Nephron progenitor cell (in vitro differentiated cells): ENCODE results near the gene SYPL1.

Experiments
- DNase-seq: peaks from one replicate; pipeline ENCODE4 v3.0.0; 2021
- H3K27ac Mint-ChIP-seq: 2 replicates; pipeline ENCODE4 v1.8.0; 2021; ENCODE audit warnings: mild to moderate bottlenecking, moderate library complexity, mixed read lengths
- H3K27me3 Mint-ChIP-seq: 2 replicates; pipeline ENCODE4 v1.8.0; 2021; ENCODE audit warnings: mild to moderate bottlenecking, low read depth, mixed read lengths; ENCODE audit not compliant: poor library complexity
- H3K36me3 Mint-ChIP-seq: 2 replicates; pipeline ENCODE4 v1.8.0; 2021; ENCODE audit warnings: low read depth, mixed read lengths
- H3K4me1 Mint-ChIP-seq: 2 replicates; pipeline ENCODE4 v1.8.0; 2021; ENCODE audit warnings: mixed read lengths
- H3K4me3 Mint-ChIP-seq: 2 replicates; pipeline ENCODE4 v1.8.0; 2021; ENCODE audit warnings: mild to moderate bottlenecking, moderate library complexity, mixed read lengths
- H3K9me3 Mint-ChIP-seq: 2 replicates; pipeline ENCODE4 v1.8.0; 2021; ENCODE audit warnings: mild to moderate bottlenecking, moderate library complexity, mixed read lengths
- TF ChIP-seq, protein P1 (sequence below): fragments of 200-600 bp; sonication (generic); IDR thresholded peaks from 2 replicates; pipeline ENCODE4 v1.5.0; 2021; ENCODE audit warnings: antibody characterized with exemption

The SYPL1 gene

DNA sequence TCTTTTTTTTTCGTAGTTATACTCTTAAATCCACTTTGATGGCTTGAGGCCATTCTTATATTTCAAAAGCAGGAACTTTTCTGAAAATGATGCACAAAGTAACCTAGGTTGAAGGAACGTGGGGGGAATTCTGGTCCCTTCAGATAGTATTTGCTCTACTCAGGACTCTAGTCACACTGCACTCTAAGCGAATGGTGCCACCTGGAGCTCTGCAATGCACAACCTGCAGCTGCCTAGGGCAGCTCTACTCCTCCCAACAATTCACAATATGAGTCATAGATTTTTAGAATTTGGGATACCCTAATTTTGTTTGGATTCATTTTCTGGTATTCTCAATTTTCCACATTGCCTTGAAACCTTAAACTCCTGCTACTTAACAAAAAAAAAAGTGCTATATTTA is 17.3 kb downstream of the SYPL1 start:
- DNase-seq: no peak
- Mint-ChIP-seq H3K27me3 (peaks cover 2% of the 10 kb centered on the region), H3K36me3 (peaks cover 48% of the 10 kb centered on the region), H3K9me3 (no peaks in the 10 kb centered on the region), H3K4me1 (peaks cover 4% of the 10 kb centered on the region), H3K4me3 (no peak overlapping the region), H3K27ac (no peak overlapping the region)
- TF ChIP-seq, protein P1, sequence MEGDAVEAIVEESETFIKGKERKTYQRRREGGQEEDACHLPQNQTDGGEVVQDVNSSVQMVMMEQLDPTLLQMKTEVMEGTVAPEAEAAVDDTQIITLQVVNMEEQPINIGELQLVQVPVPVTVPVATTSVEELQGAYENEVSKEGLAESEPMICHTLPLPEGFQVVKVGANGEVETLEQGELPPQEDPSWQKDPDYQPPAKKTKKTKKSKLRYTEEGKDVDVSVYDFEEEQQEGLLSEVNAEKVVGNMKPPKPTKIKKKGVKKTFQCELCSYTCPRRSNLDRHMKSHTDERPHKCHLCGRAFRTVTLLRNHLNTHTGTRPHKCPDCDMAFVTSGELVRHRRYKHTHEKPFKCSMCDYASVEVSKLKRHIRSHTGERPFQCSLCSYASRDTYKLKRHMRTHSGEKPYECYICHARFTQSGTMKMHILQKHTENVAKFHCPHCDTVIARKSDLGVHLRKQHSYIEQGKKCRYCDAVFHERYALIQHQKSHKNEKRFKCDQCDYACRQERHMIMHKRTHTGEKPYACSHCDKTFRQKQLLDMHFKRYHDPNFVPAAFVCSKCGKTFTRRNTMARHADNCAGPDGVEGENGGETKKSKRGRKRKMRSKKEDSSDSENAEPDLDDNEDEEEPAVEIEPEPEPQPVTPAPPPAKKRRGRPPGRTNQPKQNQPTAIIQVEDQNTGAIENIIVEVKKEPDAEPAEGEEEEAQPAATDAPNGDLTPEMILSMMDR: no peak

DNA sequence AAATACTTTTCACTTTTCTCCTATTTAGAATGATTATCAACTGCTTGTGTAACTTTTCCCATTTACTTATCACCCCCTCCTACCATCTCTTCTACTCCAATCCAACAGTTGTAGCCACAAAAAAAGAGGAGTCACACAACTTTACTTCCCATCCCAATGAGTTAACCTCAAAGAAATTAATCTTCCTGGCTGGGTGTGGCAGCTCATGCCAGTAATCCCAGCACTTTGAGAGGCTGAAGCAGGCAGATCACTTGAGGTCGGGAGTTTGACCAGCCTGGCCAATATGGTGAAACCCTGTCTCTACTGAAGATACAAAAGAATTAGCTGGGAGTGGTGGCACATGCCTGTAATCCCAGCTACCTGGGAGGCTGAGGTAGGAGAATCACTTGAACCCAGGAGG is 19.9 kb downstream of the SYPL1 start:
- Mint-ChIP-seq H3K4me3 (no peak overlapping the region), H3K36me3 (peaks cover 62% of the 10 kb centered on the region)

DNA sequence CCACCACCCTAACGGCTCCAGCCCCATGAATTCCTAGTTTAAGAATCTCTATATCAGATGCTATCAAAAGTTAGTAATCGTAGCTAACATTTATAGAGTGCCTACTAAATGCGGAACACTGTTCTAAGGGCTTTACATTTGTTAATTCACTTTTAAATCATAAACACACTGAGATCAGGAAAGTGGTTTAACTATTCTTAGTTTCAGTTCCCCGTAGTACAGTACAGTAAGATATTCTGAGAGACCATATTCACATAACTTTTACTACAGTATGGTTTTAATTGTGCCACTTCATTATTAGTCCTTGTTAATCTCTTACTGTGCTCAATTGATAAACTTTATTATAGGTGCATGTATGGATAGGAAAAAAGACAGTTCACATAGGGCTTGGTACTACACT is 22.5 kb downstream of the SYPL1 start:
- Mint-ChIP-seq H3K36me3 (peaks cover 76% of the 10 kb centered on the region), H3K4me1 (peaks cover 5% of the 10 kb centered on the region), H3K4me3 (no peak overlapping the region), H3K27me3 (peaks cover 2% of the 10 kb centered on the region), H3K9me3 (peaks cover 8% of the 10 kb centered on the region), H3K27ac (no peak overlapping the region)
- TF ChIP-seq, protein P1: no peak
- no peak for DNase-seq

More for the DNA sequence above, 19.9 kb downstream of the SYPL1 start:
- H3K27ac Mint-ChIP-seq: peak overlapping the region; percentile 16
- DNase-seq: no peak
- H3K27me3 Mint-ChIP-seq: peaks cover 2% of the 10 kb centered on the region
- no peaks in the 10 kb centered on the region for H3K9me3 Mint-ChIP-seq
- no peaks in the 10 kb centered on the region for H3K4me1 Mint-ChIP-seq
- TF ChIP-seq, protein P1: no peak

DNA sequence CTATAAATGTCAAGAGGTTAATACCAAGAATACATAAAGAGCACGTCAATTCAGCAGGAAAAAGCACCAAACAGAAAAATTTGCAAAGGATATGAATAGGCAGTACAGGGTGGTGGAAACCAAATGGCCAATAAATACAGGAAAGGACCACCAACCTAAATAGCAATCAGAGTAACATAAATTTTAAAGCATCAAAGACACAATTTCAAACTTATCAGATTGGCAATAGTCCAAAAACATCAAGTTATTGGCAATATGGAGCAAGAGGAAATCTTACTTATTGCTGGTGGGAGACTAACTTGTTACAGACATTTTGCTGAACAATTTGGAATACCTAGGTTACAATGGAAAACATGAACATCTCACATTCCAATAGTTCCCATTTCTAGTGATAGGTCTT is 24.1 kb downstream of the SYPL1 start:
- Mint-ChIP-seq H3K27ac (no peak overlapping the region), H3K36me3 (peaks cover 65% of the 10 kb centered on the region), H3K27me3 (peaks cover 2% of the 10 kb centered on the region), H3K9me3 (peaks cover 16% of the 10 kb centered on the region), H3K4me1 (peaks cover 5% of the 10 kb centered on the region), H3K4me3 (no peak overlapping the region)
- TF ChIP-seq, protein P1: no peak
- no peak for DNase-seq

DNA sequence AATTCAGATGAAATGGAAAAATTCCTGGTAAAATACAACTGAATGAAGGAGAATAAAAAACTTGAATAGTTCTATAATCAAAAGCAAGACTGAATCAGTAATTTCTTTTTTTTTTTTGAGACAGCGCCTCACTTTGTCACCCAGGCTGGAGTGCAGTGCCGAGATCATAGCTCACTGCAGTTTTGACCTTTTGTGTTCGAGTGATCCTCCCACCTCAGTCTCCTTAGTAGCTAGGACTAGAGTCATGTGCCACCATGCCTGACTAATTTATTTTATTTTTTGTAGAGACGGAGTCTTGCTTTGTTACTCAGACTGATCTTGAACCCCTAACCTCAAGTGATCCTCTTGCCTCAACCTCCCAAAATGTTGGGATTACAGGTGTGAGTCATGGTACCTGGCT is 26.1 kb downstream of the SYPL1 start:
- Mint-ChIP-seq H3K4me3 (no peak overlapping the region), H3K27ac (no peak overlapping the region), H3K9me3 (peaks cover 16% of the 10 kb centered on the region), H3K4me1 (peaks cover 16% of the 10 kb centered on the region), H3K27me3 (peaks cover 2% of the 10 kb centered on the region), H3K36me3 (peaks cover 47% of the 10 kb centered on the region)
- TF ChIP-seq, protein P1: no peak
- DNase-seq: no peak

DNA sequence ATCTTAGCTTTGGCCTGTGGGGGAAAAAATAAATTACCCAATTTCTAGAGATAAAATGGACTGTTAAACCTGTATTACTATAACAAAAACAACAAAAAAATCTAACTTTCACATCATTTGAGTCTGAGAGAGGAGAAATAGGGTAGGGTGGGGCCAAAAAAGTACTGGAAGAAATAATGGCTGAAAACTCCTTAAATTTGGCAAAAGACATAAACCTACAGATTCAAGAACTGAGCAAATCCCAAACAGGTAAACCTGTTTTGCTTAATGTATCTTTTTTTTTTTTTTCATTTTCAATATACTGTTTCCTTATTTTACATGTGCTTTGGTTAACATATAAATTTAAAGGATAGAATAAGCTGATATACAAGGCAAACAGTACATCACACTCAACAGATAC is 27.1 kb downstream of the SYPL1 start:
- no peak overlapping the region for H3K4me3 Mint-ChIP-seq

More for the DNA sequence above, 27.1 kb downstream of the SYPL1 start:
- H3K27me3 Mint-ChIP-seq: peaks cover 2% of the 10 kb centered on the region
- peaks cover 19% of the 10 kb centered on the region for H3K9me3 Mint-ChIP-seq
- peaks cover 41% of the 10 kb centered on the region for H3K36me3 Mint-ChIP-seq
- TF ChIP-seq, protein P1: no peak
- H3K27ac Mint-ChIP-seq: no peak overlapping the region
- no peak for DNase-seq
- H3K4me1 Mint-ChIP-seq: peaks cover 24% of the 10 kb centered on the region
